Kidney epithelial cell (primary cell): ENCODE results near the gene ZBTB47. TPM values are rescaled to one million over a fixed set of nuclear protein-coding genes. Genes with fewer than 3 reads are reported as not detected.

Experiments
- DNase-seq: peaks from one replicate; pipeline ENCODE4 v3.0.0-alpha.2; 2010; ENCODE audit warnings: low read depth
- H3K27me3 ChIP-seq: 2 replicates; pipeline ENCODE4 v1.6.0; 2011; ENCODE audit warnings: low read length; ENCODE audit not compliant: control insufficient read depth, insufficient read depth
- H3K36me3 ChIP-seq: 2 replicates; pipeline ENCODE4 v1.5.1; 2011; ENCODE audit warnings: low read length; ENCODE audit not compliant: control insufficient read depth, insufficient read depth
- H3K4me3 ChIP-seq: 2 replicates; pipeline ENCODE4 v1.5.1; 2011; ENCODE audit warnings: low read depth, mild to moderate bottlenecking, control low read depth, low read length
- total RNA-seq: library from RNA; depleted of rRNA; stranded (reverse); fragments of >200 nt; gene quantifications from 2 replicates; pipeline ENCODE4 v1.2.3, GENCODE V29; 2015
- TF ChIP-seq, protein P1 (sequence below): IDR thresholded peaks from 2 replicates; pipeline ENCODE4 v1.5.1; 2011; ENCODE audit warnings: mild to moderate bottlenecking, moderate library complexity, low read length, control low read depth, inconsistent platforms; ENCODE audit not compliant: insufficient read depth, poor library complexity, severe bottlenecking

Gene ZBTB47
- total RNA-seq, 1 donor from 2014 or later = 8.8 TPM

DNA sequence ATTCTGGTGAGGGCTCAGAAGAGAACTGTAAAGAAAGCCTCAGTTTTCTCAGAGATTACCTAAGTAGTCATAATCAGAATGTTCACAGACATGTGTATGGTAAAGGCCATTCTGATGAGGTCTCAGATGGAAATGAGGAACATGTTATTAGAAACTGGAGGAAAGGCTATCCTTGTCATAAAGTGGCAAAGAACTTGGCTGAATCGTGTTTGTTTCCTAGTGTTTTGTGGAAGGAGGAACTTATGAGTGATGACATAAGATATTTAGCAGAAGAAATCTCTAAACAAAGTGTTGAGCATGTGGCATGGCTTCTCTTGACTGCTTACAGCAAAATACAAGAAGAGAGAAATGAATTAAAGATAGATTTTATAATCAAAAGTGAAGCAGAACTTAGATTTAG, 19.0 kb downstream of the ZBTB47 start:
- TF ChIP-seq, protein P1, sequence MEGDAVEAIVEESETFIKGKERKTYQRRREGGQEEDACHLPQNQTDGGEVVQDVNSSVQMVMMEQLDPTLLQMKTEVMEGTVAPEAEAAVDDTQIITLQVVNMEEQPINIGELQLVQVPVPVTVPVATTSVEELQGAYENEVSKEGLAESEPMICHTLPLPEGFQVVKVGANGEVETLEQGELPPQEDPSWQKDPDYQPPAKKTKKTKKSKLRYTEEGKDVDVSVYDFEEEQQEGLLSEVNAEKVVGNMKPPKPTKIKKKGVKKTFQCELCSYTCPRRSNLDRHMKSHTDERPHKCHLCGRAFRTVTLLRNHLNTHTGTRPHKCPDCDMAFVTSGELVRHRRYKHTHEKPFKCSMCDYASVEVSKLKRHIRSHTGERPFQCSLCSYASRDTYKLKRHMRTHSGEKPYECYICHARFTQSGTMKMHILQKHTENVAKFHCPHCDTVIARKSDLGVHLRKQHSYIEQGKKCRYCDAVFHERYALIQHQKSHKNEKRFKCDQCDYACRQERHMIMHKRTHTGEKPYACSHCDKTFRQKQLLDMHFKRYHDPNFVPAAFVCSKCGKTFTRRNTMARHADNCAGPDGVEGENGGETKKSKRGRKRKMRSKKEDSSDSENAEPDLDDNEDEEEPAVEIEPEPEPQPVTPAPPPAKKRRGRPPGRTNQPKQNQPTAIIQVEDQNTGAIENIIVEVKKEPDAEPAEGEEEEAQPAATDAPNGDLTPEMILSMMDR = no peak
- Histone ChIP-seq H3K4me3 (no peak overlapping the region), H3K27me3 (peaks cover 3% of the 10 kb centered on the region), H3K36me3 (no peaks in the 10 kb centered on the region)
- no peak for DNase-seq

DNA sequence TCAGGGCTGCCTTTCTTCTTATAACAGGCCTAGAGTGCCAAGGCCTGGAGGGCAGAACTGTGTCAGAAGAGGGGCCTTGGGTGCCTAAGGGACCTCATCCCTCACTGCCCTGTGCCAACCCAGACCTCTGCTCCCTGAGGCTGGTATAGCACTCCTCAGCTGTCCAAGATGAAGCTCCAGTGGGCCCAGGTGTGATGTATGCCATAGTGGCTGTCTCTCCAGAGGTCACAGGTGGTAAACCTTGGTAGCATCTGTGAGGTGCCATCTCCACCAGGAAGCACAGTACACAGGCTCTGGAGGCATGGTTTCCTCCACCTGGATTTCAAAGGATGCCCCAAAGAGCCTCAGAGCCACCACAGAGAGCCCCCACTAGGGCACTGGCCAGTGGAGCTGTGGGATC, 19.6 kb downstream of the ZBTB47 start:
- Histone ChIP-seq H3K4me3 (no peak overlapping the region), H3K36me3 (no peaks in the 10 kb centered on the region), H3K27me3 (peaks cover 1% of the 10 kb centered on the region)
- TF ChIP-seq, protein P1 = no peak
- DNase-seq = no peak

DNA sequence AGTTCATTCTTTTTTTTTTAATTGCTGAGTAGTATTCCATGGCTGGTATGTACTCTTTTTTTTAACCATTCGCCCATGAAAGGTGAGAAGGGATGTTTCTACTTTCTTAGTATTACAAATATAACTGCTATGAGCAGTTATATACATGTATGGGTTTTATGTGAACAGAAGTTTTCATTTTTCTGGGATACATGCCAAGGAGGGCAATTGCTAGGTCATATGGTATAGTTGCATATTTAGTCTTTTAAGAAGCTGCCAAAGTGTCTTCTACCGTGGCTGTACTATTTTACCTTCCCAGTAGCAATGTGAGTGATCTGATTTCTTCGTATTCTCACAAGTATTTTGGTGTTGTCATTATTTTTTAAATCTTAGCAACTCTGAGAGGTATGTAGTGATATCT, 20.6 kb downstream of the ZBTB47 start:
- TF ChIP-seq, protein P1 = no peak
- no peaks in the 10 kb centered on the region for H3K36me3 ChIP-seq
- no peaks in the 10 kb centered on the region for H3K27me3 ChIP-seq
- no peak for DNase-seq
- no peak overlapping the region for H3K4me3 ChIP-seq

DNA sequence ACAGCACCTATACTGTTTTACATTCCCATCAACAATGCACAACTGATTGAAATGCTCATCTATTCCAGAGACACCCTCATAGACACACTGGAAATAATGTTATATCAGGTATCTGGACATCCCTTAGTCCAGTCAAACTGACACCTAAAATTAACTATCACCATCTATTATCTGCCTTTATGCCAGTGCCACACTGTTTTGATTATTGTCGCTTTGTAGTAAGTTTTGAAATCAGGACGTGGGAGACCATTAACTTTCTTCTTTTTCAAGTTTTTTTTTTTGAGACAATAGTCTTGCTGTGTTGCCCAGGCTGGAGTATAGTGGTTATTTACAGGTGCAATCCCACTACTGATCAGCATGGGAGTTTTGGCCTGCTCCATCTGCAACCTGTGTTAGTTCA, 22.4 kb downstream of the ZBTB47 start:
- DNase-seq = no peak
- TF ChIP-seq, protein P1 = no peak
- Histone ChIP-seq H3K27me3 (no peaks in the 10 kb centered on the region), H3K36me3 (no peaks in the 10 kb centered on the region), H3K4me3 (no peak overlapping the region)

DNA sequence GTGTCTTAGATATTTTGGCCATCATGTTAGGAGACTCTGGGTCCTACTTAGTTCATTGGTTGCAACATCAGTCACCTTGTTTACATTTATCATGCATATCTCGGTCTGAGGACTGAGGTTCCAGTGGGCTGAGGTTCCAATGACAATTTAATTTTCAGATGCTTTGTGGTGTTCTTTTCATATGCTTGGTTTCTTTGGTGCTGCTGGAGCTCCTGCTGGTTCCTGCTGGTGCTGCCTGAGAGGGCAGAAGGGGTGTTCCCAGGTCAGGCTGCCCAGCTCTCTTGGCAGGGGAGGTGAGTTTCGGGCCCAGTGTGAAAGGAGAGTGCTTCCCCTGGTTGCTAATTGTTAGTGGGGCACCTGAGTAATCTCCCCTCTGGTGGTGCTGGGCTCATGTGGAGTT, 24.9 kb downstream of the ZBTB47 start:
- TF ChIP-seq, protein P1 = no peak
- H3K36me3 ChIP-seq = no peaks in the 10 kb centered on the region
- no peak overlapping the region for H3K4me3 ChIP-seq
- DNase-seq = no peak
- H3K27me3 ChIP-seq = no peaks in the 10 kb centered on the region

DNA sequence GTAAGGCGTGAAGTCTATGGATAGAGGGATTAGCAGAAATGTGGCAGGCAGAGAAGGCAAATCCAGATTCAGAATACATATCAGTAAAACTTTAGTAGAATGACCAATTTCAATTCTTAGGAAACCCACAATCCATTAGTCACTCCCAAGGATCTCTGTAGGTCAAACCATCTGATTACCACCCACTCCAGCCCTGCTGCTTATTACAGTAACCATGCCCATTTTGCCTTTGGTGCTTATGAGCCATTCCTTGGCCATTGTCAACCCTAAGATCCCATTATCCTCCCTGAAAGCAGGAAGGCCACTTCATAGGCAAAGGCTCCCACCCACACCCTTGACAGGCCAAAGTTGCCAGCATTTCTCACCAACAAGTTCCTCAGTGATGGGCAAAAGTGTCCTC, 26.8 kb downstream of the ZBTB47 start:
- TF ChIP-seq, protein P1 = no peak
- Histone ChIP-seq H3K27me3 (peaks cover 6% of the 10 kb centered on the region), H3K36me3 (no peaks in the 10 kb centered on the region), H3K4me3 (no peak overlapping the region)
- no peak for DNase-seq
